Prostate gland (tissue), 2 donors: ENCODE measurements around the gene CD79B.
"Not testable (repeated sequence)": the region's sequence is repeated elsewhere in the genome, so short reads cannot be mapped to it uniquely, and the experiment has no call there.

ENCODE experiments used
- POLR2A ChIP-seq: fragments of 450-650 bp; IDR thresholded peaks from one replicate; pipeline ENCODE4 v1.6.1; 2016; ENCODE audit warnings: antibody characterized with exemption, mild to moderate bottlenecking
- POLR2AphosphoS5 ChIP-seq: sonication (generic); formaldehyde crosslinking; IDR thresholded peaks from one replicate; pipeline ENCODE4 v1.6.1; 2017; ENCODE audit warnings: antibody characterized with exemption
- TF ChIP-seq, protein P1 (sequence below), 4 experiments: fragments of 200-600 bp in 2 of 4; fragments of 450-650 bp in 2 of 4; sonication (generic) in 2 of 4; IDR thresholded peaks; 1 replicate in 3 of 4; 2 replicates in 1 of 4; pipeline ENCODE4 v1.5.1; 2016 to 2019; ENCODE audit warnings: antibody characterized with exemption in 4 of 4, mild to moderate bottlenecking in 2 of 4, moderate library complexity in 2 of 4

DNA sequence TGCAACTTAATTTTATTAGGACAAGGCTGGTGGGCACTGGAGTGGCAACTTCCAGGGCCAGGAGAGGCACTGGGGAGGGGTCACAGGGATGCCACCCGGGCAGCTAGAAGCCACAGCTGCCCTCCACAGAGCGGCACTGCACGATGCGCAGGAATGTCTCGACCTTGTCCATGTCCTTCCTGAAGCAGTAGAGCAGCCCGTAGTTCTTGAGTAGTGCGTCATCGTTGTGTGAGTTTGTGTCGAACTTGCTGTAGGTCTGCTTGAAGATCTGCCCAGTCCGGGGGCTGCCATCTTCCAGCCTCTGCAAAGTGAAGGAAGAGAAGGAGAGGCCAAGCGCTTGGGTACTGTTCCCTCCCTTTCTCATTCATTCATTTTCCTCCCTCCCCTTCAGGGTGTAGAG, 14.9 kb downstream of the CD79B start:
- TF ChIP-seq POLR2A, POLR2AphosphoS5: not testable (repeated sequence)
- TF ChIP-seq, protein P1, sequence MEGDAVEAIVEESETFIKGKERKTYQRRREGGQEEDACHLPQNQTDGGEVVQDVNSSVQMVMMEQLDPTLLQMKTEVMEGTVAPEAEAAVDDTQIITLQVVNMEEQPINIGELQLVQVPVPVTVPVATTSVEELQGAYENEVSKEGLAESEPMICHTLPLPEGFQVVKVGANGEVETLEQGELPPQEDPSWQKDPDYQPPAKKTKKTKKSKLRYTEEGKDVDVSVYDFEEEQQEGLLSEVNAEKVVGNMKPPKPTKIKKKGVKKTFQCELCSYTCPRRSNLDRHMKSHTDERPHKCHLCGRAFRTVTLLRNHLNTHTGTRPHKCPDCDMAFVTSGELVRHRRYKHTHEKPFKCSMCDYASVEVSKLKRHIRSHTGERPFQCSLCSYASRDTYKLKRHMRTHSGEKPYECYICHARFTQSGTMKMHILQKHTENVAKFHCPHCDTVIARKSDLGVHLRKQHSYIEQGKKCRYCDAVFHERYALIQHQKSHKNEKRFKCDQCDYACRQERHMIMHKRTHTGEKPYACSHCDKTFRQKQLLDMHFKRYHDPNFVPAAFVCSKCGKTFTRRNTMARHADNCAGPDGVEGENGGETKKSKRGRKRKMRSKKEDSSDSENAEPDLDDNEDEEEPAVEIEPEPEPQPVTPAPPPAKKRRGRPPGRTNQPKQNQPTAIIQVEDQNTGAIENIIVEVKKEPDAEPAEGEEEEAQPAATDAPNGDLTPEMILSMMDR (IDR thresholded peaks at IDR 0.05) = not testable (repeated sequence)
